Inflammatory macrophage treated with lipopolysaccharide for 1 hour (primary cell): ENCODE measurements around the gene LY6G6F.

Experiments
- DNase-seq, 2 donors: peaks; one replicate each; pipeline ENCODE4 v3.0.0-alpha.2; 2020 to 2022

LY6G6F gene

DNA sequence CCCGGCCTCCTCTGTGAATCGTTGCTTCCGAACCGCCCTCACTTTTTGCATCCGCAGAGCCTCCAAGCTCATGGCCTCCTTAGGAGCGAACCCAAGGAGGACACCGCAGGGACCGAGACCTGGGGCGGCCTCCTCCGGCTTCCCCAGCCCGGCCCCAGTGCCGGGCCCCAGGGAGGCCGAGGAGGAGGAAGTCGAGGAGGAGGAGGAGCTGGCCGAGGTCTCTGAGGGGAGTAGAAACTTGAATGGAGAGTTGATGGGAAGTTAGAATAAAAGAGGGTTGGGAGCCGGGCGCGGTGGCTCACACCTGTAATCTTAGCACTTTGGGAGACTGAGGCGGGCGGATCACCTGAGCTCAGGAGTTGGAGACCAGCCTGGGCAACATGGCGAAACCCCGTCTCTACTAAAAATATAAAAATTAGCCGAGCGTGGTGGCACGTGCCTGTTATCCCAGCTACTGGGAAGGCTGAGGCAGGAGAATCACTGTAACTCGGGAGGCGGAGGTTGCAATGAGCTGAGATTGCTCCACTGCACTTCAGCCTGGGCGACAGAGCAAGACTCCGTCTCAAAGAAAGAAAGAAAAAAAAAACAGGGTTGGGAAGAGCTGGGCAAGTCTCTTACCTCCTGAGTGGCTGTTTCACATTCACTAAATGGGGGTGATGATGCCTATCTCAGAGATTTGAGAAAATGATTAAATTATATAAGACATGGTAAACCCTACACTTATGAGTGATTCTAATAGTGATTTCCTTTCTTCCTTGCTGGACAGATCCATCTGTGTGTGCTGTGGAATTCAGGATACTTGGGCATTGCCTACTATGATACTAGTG is 33.9 kb downstream of the LY6G6F start:
- DNase-seq: peak; percentile 52 to 58

DNA sequence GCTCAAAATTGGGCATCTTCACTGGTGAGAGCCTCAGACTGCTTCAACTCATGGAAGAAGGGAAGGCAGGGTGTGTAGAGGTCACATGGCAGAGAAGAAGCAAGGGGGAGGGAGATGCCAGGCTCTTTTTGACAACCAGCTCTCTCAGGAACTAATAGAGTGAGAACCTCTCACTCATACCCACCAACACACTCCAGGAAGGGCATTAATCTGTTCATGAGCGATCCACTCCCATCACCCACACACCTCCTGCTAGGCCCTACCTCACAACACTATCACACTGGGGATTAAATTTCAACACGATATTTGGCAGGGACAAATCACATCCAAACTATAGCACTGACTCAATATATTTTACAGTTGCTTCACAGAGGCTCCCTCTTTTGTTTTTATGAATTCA is 35.1 kb downstream of the LY6G6F start:
- DNase-seq: no peak

DNA sequence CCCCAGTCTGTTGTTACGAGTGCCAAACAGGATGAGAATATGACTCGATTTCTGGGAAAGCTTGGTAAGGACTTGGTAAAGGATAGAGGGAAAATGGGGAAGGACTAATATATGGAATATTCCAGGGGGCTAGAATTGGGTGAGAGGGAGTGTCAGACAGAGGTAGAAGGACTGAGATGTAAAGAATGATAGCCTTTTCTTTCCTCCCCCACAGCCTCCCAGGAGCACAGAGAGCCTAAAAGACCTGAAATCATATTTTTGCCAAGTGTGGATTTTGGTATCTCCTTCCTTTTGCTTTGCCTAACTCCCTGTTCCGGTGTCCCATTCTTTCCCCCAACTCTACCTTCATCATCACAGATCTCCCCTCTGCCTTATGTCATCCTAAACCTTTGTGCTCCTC is 36.2 kb downstream of the LY6G6F start:
- DNase-seq: no peak

DNA sequence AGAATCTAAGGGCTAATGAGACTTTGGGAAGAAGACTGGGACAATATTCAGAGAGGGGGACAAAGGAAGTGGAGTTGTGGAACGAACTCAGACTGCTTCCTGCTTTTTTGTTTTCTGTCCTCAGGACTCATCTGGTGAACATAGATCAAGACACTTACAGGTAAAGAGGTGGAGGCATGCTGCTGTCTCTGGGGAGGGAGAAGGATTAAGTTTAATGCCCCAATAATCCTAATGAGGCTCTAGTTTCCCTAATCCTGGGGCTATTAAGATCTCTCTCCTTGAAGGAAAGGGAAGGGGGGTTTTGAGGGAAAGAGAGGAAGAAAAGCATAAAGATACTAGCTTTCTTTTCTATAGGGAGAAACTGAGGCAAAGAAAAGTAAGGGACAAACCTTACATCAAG is 37.8 kb downstream of the LY6G6F start:
- DNase-seq: no peak

DNA sequence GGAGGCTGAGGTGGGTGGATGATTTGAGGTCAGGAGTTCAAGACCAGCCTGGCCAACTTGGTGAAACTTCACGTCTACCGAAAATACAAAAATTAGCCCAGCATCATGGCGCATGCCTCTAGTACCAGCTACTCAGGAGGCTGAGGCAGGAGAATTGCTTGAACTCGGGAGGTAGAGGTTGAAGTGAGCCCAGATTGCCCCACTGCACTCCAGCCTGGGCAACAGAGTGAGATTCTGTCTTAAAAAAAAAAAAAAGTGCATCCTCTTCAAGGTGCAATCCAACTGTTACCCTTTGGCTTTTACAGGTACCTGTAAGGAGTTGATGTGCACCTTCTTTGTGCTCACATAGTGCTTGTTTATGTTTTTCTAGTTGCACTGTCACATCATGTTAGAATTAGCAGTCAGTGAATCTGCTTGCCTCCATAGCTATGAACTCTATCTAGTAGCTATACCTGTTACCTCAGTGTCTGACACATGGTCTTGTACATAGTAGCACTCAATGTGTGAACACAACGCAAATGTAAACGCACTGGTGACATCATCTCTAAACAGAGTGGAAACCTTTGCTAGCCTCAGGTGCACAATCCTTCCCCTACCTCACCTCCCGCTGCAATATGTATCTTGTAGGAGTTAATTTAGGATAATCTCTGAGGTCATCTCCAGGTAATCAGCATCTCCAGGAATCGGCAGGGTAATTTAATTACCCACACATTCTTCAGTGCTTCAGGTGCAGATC is 42.8 kb downstream of the LY6G6F start:
- no peak for DNase-seq

DNA sequence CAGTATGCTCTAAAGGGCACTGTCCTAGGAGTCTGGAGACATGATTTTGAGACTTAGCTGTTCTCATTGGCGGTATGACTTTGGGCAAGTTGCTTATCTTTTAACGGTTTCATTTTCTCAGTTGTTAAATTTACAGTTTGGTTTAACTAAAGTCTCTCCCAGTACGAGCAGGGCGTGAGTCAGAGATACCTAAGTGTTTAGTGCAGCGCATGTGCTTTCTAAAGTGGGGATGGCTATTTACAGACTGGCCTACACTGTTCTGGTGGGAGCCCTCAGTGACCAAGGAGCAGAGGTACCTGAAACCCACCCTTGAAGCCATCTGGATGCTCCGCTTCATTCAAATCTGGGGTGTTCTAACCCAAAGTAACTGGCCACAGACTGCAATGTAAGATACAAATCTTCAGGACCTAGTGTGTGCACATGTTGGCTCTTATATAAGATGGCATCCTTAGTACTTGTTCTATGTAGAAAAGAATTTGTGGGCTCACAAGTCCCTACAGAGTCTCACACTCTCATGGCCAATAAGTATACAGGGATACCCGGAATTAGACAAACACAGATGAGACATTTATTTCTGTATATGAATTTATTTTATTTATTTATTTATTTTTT is 43.9 kb downstream of the LY6G6F start:
- DNase-seq: no peak

DNA sequence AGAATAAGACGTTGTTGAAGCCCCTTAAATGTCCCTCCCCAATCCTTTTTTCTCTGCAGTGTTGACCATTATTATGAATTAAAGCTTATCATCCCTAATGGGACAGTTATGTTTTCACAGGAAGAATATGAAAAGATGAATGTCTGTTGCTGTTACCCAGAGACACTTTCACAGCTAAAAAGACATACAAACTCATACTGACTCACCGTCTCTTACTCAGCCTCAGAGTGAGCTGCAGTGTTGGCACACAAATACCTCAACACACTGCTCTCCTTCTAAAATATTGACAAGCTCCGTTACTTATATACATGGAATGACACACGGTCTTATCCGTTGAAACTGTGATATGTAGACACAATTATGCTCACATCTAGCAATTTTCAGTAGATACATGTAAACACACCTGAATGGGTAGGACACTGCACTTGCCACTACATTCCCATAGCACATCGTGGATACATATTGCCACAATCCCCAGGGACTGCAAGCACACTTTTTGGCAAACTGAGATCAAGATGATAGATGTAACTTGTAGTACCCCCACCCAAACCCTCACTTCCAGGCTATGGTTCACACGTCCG is 46.2 kb downstream of the LY6G6F start:
- no peak for DNase-seq

DNA sequence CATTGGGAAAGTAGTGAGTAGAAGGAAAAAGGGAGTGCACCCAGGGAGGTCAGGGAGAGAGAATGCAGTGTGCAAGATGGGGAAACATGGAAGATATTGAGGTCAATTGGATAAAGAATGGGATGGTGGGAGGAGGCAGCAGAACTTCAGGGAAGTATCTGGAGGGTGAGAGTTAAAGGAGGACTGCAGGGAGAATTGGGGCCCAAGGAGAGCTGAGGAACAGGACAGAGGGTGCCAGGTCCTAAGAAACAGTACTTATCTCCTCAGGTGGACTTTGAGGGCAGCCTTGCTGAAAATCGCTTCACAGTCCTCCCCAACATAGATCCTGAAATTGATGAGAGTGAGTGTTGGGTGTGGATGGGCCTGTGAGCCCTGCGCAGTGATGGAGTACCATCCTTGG is 51.6 kb downstream of the LY6G6F start:
- no peak for DNase-seq
